Kidney epithelial cell (primary cell): ENCODE data around the gene MIPOL1. TPM values are rescaled to one million over a fixed set of nuclear protein-coding genes. Genes with fewer than 3 reads are reported as not detected.
A peak's percentile ranks its signal among the peaks of the same experiment; 100 is the strongest.

ENCODE experiments used
- DNase-seq: peaks from one replicate; pipeline ENCODE4 v3.0.0-alpha.2; 2010; ENCODE audit warnings: low read depth
- H3K27me3 ChIP-seq: 2 replicates; pipeline ENCODE4 v1.6.0; 2011; ENCODE audit warnings: low read length; ENCODE audit not compliant: control insufficient read depth, insufficient read depth
- H3K36me3 ChIP-seq: 2 replicates; pipeline ENCODE4 v1.5.1; 2011; ENCODE audit warnings: low read length; ENCODE audit not compliant: control insufficient read depth, insufficient read depth
- H3K4me3 ChIP-seq: 2 replicates; pipeline ENCODE4 v1.5.1; 2011; ENCODE audit warnings: low read depth, mild to moderate bottlenecking, control low read depth, low read length
- total RNA-seq: library from RNA; depleted of rRNA; stranded (reverse); fragments of >200 nt; gene quantifications from 2 replicates; pipeline ENCODE4 v1.2.3, GENCODE V29; 2015
- TF ChIP-seq, protein P1 (sequence below): IDR thresholded peaks from 2 replicates; pipeline ENCODE4 v1.5.1; 2011; ENCODE audit warnings: mild to moderate bottlenecking, moderate library complexity, low read length, control low read depth, inconsistent platforms; ENCODE audit not compliant: insufficient read depth, poor library complexity, severe bottlenecking

Gene MIPOL1
- total RNA-seq, 1 donor from 2014 or later = 7.1 TPM

DNA sequence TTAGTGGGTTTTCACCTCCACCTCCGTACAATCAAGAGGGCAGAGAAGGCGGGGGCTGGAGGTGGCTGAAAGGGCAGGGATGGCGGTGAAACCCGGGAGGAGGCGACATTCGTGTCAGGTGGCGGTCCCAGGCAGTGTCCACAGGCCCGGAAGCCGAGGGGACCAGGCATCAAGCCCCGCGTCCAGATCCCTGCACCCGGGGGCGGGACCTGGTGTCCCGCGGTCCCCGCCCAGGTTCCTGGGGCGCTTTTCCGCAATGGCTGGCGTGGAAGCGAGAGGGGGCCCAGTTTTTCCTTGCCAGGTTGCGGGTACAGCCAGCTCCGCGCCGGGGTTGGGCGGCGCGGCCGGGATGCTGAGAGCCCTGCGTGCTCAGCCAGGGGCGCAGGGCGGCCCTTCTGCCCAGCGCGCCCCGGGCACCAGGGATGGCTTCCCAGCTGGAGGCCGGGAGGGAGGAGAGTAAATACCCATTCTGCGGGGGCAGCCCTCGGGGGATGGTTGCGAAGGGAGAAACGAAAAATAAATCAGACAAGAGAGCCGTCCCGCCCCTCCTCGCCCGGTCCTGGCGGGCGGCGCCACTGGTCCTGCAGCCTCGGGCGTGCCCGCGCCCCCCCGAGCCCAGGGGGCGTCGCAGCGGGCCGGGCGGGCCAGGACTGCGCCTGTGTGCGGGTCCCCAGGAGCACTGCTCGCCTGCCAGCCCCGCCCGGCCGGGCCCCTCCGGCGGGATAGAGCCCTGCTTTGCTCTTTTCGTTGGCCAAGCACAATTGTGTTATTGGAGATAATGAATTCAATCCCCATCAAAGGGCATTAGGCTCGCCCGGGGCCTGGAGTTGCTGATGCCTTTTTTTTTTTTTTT lies 385.8 kb downstream of the MIPOL1 start:
- TF ChIP-seq, protein P1, sequence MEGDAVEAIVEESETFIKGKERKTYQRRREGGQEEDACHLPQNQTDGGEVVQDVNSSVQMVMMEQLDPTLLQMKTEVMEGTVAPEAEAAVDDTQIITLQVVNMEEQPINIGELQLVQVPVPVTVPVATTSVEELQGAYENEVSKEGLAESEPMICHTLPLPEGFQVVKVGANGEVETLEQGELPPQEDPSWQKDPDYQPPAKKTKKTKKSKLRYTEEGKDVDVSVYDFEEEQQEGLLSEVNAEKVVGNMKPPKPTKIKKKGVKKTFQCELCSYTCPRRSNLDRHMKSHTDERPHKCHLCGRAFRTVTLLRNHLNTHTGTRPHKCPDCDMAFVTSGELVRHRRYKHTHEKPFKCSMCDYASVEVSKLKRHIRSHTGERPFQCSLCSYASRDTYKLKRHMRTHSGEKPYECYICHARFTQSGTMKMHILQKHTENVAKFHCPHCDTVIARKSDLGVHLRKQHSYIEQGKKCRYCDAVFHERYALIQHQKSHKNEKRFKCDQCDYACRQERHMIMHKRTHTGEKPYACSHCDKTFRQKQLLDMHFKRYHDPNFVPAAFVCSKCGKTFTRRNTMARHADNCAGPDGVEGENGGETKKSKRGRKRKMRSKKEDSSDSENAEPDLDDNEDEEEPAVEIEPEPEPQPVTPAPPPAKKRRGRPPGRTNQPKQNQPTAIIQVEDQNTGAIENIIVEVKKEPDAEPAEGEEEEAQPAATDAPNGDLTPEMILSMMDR = no peak
- H3K36me3 ChIP-seq = no peaks in the 10 kb centered on the region
- H3K4me3 ChIP-seq = peak overlapping the region; percentile 13
- peaks cover 49% of the 10 kb centered on the region for H3K27me3 ChIP-seq
- DNase-seq = no peak

DNA sequence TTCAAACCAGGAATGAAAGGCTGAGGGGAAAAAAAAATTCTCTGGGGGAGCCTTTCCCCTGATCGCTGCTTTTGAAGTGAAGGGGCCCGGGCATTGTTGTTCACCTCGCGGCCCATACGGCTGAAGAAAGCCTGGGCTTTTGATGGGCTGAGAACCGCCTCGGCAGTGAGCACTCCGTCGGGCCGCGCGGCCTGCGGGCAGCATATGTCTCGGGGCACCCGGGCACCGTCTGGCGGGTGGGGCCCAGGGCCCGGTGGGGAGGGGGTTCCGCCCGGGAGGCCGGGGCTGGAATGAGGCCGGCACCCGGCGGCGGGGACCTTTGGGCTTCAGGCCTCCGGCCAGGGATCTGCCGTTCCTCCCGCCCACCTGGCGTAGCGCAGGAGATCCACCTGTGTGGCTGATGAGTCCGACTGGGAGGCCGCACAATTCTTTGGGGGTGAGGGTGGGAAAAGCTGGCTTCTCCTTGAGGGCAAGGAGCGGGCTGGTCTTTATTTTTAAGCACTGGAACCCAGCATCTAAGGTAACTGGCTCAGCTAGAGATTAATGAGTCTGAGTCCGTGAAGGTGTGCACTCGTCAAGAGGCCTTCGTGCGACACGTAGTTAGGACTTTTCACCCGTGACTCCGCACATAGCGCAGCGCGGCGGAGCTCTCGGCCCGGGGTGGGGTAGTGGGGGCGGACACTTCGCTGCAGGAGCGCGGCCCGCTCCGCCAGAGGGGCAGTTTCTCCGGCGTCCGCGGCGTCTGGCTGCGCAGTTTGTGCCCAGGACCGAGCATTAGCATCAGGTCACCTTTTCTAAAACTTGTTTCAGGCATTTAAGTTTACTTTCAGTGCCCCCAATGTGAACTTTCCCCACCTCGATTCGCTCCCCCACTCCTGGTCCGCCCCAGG lies 386.7 kb downstream of the MIPOL1 start:
- peaks cover 57% of the 10 kb centered on the region for H3K27me3 ChIP-seq
- H3K36me3 ChIP-seq = no peaks in the 10 kb centered on the region
- TF ChIP-seq, protein P1 = no peak
- no peak overlapping the region for H3K4me3 ChIP-seq
- DNase-seq = no peak

DNA sequence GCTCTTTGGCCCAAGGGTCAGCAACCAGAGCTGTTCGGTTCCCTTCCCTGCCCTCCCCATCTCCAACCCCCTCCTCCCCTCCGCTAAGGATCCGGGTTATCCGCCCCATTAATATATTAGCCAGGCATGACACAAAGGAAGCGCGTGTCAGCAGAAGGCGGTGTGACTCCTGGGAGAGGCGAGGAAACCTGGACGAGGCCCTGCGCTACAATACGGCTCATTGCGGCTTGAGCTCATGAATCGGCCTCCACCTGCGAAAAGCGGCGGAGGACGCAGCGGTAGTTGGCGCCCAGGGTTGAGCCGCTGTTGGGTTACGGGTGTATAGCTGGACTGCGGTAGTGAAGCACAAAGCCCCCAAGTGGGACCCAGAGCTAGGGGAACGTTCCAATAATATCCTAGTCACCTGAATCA lies 387.4 kb downstream of the MIPOL1 start:
- TF ChIP-seq, protein P1 = no peak
- Histone ChIP-seq H3K4me3 (no peak overlapping the region), H3K36me3 (no peaks in the 10 kb centered on the region), H3K27me3 (peaks cover 58% of the 10 kb centered on the region)
- no peak for DNase-seq

DNA sequence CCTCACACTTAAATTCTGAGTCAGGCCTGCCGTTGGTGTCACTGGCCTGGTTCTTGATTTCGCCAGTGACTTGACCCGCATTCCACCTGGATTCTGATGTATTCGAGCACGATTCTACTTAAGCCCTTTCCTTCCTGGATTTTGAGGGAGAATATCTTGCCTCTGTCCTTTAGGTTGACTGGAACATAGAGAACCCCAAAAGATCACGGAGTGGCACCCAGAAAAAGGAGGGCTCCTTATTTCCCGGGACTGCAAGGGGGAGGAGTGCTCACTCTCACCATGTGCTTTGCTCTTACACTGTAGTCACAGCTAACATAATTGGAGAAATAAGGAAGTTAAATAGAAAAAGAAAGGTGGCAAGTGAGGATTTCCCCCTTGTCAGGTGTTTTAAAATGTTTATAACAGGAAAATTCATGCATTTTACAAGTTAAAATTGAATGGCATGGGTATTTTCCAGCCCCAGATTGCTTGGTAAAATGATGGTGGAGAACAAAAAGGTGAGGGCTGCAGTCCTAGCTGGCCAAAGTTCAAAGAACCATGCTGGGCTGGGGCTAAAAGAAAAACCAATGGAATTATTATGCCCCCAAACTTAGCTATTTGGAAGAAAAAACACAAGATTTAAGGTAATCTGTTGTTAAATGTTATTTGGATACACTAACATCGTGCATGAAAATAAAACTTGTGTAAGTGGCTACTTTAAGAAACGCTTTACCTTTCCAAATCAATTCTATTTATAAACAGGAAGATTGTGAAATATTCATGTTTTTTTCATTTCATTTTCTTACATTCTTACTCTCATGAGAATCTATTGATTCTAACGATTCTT lies 388.4 kb downstream of the MIPOL1 start:
- Histone ChIP-seq H3K27me3 (peaks cover 66% of the 10 kb centered on the region), H3K4me3 (no peak overlapping the region), H3K36me3 (no peaks in the 10 kb centered on the region)
- no peak for DNase-seq
- TF ChIP-seq, protein P1 = no peak

DNA sequence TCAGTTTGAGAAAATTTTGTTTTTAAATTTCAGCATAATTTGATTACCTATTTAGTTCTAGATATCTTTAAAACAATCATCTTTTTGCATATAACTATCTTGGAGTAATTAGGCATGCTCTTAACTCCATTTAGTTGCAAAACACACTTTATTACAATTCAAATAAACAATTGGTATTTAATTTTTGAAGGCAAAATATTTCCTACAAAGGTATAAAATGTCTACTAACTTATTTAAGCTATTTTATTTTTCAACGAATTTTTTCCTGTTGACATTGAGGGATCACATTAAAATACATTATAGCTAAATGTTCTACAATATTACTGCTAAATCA lies 389.0 kb downstream of the MIPOL1 start:
- no peak for DNase-seq
- peaks cover 72% of the 10 kb centered on the region for H3K27me3 ChIP-seq

More for the DNA sequence above, 389.0 kb downstream of the MIPOL1 start:
- Histone ChIP-seq H3K36me3 (no peaks in the 10 kb centered on the region), H3K4me3 (no peak overlapping the region)
- TF ChIP-seq, protein P1 = no peak
